ENCODE results near the gene RNF14. TPM values are rescaled to one million over a fixed set of nuclear protein-coding genes. Genes with fewer than 3 reads are reported as not detected.
"Not testable (repeated sequence)": the region's sequence is repeated elsewhere in the genome, so short reads cannot be mapped to it uniquely, and the experiment has no call there.

RNF14 gene
- polyA plus RNA-seq, 1 of the 3 experiments (the other 2 are of a cell fraction), result 24.5 TPM

- H3K9me2 ChIP-seq, result no peaks in the 10 kb centered on the region
- no peak overlapping the region for H3K4me2 ChIP-seq
- H2AFZ ChIP-seq (ENCODE audit: low read depth), result no peak overlapping the region
- H3K27me3 ChIP-seq (ENCODE audit: insufficient read depth), result no peaks in the 10 kb centered on the region; the same call in 1 of the 2 replicates
- 100% methylated on average over 1 of the region's 2 CpGs for WGBS (ENCODE audit: low lambda C conversion rate)
- TF ChIP-seq MXI1 (IDR thresholded peaks at IDR 0.05; ENCODE audit: low read depth, low read length) (no peak), FOSL2 (IDR thresholded peaks at IDR 0.05; ENCODE audit: borderline replicate concordance, low read depth) (no peak), GABPA (IDR thresholded peaks at IDR 0.05; ENCODE audit: low read depth) (no peak), ZBTB33 (IDR thresholded peaks at IDR 0.05; ENCODE audit: borderline replicate concordance, low read depth) (no peak), POLR2AphosphoS5 (IDR thresholded peaks at IDR 0.05; ENCODE audit: low read depth, low read length) (no peak), FOXM1 (IDR thresholded peaks at IDR 0.05; ENCODE audit: low read depth) (no peak), RFX5 (IDR thresholded peaks at IDR 0.05; ENCODE audit: low read length) (no peak), YY1 (IDR thresholded peaks at IDR 0.05; ENCODE audit: low read depth) (no peak), MEF2A (IDR thresholded peaks at IDR 0.05; ENCODE audit: borderline replicate concordance, low read depth) (no peak), NRF1 (IDR thresholded peaks at IDR 0.05; ENCODE audit: low read depth, low read length) (no peak), TAF1 (IDR thresholded peaks at IDR 0.05; ENCODE audit: borderline replicate concordance, low read depth, low read length) (no peak), PBX3 (IDR thresholded peaks at IDR 0.05) (no peak), CHD2 (IDR thresholded peaks at IDR 0.05; ENCODE audit: low read length, partially characterized antibody) (no peak), SIN3A (IDR thresholded peaks at IDR 0.05; ENCODE audit: borderline replicate concordance, low read depth, low read length) (no peak), GATA2 (CRISPR knock-in tag; IDR thresholded peaks at IDR 0.05) (no peak), USF1 (IDR thresholded peaks at IDR 0.05; ENCODE audit: borderline replicate concordance, low read depth) (no peak), FOXJ3 (CRISPR knock-in tag; IDR thresholded peaks at IDR 0.05) (no peak)
- ChIA-PET CTCF (interaction anchor here (0.7 to 8.8 kb wide), 5 partner anchors 30 to 256 kb away, joined by 3 to 71 read pairs (median 12); partner anchors contain the start of genes PCDH1 and PCDH12), POLR2A (interaction anchor here (1.6 kb wide), 1 partner anchor 38 kb away, joined by 4 read pairs; no protein-coding TSS in a partner anchor)
- H3K9me3 ChIP-seq, result no peaks in the 10 kb centered on the region
- no peak overlapping the region for H3K4me3 ChIP-seq (ENCODE audit: low read depth in 2 of 2, low read length in 1 of 2)
- peaks cover 4% of the 10 kb centered on the region for H3F3A ChIP-seq (replicated peaks; ENCODE audit: insufficient read depth)
- peaks cover 25% of the 10 kb centered on the region for H3K79me2 ChIP-seq (ENCODE audit: insufficient read depth)
- H3K27ac ChIP-seq (ENCODE audit: low read depth in 2 of 2, low read length in 1 of 2), result no peak overlapping the region
- no peaks in the 10 kb centered on the region for H4K20me1 ChIP-seq (ENCODE audit: insufficient read depth)
- DNase-seq, result no peak
- H3K36me3 ChIP-seq (replicated peaks in 1 of 2; ENCODE audit: control insufficient read depth in 1 of 2, insufficient read depth in 2 of 2, low read length in 1 of 2), result peaks cover 4 to 9% of the 10 kb centered on the region in 2 experiments
- peaks cover 0 to 8% of the 10 kb centered on the region in 2 experiments; a peak in 2 of 4 replicates for H3K4me1 ChIP-seq (ENCODE audit: control insufficient read depth in 1 of 2, insufficient read depth in 2 of 2, low read depth in 1 of 2, low read length in 1 of 2)
- no peak overlapping the region for H3K9ac ChIP-seq
Measured at GRCh38 chr5:141920771-141921170, 48.1 kb upstream of the RNF14 start.

GRCh38 chr5:141922827-141923447 is 46.0 kb upstream of the RNF14 start:
- Histone ChIP-seq H3K4me3 (ENCODE audit: low read depth in 2 of 2, low read length in 1 of 2) (peak overlapping the region; percentile 87 to 96), H3K36me3 (replicated peaks in 1 of 2; ENCODE audit: control insufficient read depth in 1 of 2, insufficient read depth in 2 of 2, low read length in 1 of 2) (peaks cover 24 to 25% of the 10 kb centered on the region in 2 experiments), H3K4me2 (peak overlapping the region; percentile 95), H3K79me2 (ENCODE audit: insufficient read depth) (peaks cover 25% of the 10 kb centered on the region), H3K9ac (peak overlapping the region; percentile 98), H3K27ac (ENCODE audit: low read depth in 2 of 2, low read length in 1 of 2) (peak overlapping the region; percentile 98 to 99), H2AFZ (ENCODE audit: low read depth) (peak overlapping the region; percentile 86)
- WGBS (ENCODE audit: low lambda C conversion rate), result 49% methylated on average over 21 of the region's 28 CpGs
- H3K4me1 ChIP-seq (ENCODE audit: control insufficient read depth in 1 of 2, insufficient read depth in 2 of 2, low read depth in 1 of 2, low read length in 1 of 2); H3K9me2 ChIP-seq; H4K20me1 ChIP-seq (ENCODE audit: insufficient read depth); DNase-seq; H3K9me3 ChIP-seq; H3F3A ChIP-seq (replicated peaks; ENCODE audit: insufficient read depth); H3K27me3 ChIP-seq (ENCODE audit: insufficient read depth): not testable (repeated sequence)
- CTCF ChIA-PET, result interaction anchor here (0.8 to 5.9 kb wide), 10 partner anchors 9 to 231 kb away, joined by 3 to 32 read pairs (median 6); partner anchors contain the start of gene PCDH1
- POLR2A ChIA-PET, result interaction anchor here (0.6 to 1.9 kb wide), 18 partner anchors 8 to 331 kb away, joined by 3 to 15 read pairs (median 4); partner anchors contain the start of gene ARAP3

Data from SK-N-SH (cell line).